Suppressor macrophage treated with lipopolysaccharide for 1 hour (primary cell): Measurements from ENCODE around the gene COX7A2L.
"Not testable (repeated sequence)": the region's sequence is repeated elsewhere in the genome, so short reads cannot be mapped to it uniquely, and the experiment has no call there.

Experiments
- DNase-seq, 3 donors: peaks; one replicate each; pipeline ENCODE4 v3.0.0-alpha.2; 2020 to 2022

Gene COX7A2L

DNA sequence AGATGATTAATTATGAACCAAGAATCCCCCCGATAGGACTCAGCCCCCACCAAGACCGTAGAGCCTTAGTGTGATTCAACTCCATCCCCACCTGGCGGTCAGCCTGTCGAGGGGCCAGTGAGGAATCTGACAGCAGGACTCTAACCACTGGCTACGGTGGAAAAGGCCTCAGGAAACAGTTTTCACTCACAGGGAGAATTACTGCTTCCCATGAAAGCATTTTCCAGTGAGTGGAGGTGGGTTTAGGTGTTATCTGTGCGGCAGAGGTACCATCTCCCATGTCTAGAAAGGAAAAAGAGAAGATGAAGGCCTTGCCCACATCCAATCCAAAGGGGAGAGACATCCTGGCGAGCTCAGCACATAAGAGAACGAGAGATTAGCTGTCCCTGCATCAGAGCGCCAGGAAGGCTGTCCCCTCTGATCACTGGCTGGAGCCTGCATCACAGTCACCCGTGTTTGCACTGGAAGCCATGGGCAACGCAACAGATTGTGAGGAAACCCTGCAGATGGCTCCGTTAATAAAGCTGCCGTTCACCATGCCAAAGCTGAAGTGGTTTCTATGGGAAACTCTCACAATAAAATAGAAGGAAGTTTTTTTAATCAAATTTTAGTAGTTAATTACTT lies 22.3 kb downstream of the COX7A2L start:
- no peak for DNase-seq

DNA sequence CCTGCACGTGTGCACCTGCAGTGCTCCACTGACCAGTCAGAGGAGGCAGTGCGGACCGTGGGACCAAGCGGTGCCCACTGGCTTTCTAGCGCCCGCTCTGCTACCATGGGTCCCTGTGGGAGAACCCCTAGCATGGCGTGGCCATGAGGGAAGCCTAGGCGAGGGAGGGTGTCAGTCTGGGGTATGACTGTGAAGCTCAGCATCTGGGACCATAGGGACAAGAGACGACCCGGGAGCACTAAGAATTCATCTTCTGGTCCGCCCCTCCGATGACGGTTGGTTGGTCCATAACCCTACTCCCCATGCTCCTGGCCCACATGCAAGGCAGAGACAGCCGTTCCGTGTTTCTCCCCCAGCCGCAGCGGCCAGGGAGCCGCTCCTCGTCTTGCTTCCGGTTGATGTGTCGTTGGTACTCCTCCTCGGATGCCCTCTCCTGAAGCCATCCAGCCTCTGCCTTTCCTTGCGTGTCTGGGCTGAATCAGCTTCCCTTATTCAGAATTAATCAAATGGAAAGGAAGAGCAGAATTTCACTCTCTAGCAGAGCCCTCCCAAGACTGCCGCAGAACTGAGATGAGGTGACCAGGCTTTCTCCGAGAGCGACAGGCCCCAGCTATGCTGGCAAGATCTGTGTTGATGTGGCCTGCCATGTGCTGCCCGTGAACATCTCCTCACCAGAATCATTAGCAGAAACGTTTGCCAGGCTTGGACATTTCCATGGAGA lies 23.0 kb downstream of the COX7A2L start:
- DNase-seq = no peak

DNA sequence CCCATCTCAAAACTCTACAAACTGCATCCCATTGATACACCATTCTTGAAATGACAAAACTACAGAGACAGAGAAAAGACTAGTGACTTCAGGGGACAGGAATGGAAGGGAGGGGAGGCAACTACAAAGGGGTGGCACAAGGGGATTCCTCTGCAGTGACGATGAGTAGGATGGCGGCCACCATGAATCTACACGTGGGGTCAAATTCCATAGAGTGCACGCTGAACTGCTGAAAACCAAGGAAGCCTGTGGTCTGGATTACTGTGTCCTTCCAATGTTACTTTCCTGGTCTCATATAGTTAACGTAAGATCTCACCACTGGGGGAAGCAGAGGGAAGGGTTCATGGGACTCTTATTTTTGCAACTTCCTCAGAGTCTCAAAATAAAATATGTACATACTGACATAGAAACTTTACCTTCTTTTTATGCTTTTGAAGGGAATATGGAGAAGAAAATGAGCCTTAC lies 23.6 kb downstream of the COX7A2L start:
- DNase-seq = no peak

DNA sequence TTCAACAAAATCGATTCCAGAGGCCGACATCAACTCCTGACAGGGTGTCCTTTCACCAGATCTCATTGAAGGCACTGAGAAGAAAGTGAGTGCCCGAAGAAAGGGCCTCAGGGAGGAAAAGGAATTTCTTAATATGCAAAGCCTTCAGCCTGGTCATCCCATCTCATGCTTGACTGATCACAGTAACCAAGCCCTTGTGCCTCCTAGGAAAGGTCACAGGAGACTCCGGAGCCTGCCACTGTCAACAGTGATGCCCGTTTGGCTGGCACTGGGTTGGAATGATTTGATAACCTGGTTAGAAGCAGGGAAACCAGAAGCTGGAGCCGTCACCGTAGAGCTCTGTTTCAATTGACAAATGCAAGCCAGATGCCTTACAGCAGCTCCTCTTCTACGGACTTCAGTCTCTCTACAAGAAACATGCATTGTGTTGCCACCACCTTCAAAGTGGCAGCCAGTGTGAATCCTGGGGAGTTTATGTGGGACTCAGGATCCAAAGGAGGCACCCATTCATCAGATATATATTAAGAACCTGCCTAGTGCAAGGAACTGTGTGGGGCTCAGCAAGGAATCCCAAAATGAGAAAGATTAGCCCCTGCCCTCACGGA lies 24.6 kb downstream of the COX7A2L start:
- no peak for DNase-seq

DNA sequence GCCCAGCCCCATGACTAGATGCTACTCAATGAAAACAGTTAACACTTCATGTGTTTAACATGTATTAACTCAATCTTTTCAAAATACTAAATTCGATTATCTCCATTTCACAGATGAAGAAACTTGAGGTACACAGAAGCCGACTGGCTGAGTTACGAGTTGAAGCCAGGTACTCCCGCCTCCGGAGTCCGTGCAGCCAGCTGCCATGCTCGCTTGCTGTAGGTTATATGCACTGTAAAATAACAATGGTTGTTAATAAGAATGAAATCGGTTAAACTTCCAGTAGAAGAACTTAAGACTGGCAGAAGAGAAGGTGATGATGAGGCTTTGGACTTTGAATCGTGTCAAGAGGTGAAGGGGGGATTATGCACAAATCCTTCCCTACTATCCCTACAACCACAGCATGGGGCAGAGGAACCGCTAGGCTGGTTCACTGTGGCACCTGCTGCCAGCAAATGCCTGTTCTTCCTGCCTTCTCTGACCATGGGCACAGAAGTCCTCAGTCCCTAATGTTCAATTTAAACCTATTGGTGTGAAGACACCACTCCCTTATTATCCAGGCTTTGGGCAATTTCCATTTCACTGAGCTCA lies 25.4 kb downstream of the COX7A2L start:
- no peak for DNase-seq

DNA sequence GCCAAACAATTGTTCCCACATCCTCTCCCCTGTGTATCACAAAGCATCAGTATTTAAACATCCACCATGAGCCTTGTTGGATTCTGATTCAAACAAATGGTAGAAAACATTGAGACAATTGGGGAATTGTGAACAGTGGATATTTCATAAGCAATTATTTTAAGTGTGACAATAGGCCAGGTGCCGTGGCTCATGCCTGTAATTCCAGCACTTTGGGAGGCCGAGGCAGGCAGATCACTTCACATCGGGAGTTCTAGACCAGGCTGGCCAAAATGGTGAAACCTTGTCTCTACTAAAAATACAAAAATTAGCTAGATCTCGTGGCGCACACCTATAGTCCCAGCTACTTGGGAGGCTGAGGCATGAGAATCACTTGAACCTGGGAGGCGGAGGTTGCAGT lies 26.2 kb downstream of the COX7A2L start:
- DNase-seq = not testable (repeated sequence)

DNA sequence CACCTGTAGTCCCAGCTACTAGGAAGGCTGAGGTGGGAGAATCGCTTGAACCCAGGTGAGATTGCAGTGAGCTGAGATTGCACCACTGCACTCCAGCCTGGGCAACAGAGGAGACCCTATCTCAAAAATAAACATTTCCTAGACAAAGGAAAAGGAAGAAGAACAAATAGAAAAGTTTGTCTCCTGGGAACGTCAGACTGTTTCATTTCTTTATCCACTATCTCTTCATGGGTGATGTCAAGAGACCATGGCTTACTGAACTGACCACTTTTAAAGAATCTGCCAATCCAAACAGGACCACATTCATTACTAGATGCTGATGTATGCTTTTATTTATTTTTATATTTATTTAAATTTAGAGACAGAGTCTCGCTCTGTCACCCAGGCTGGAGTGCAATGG lies 26.8 kb downstream of the COX7A2L start:
- no peak for DNase-seq

DNA sequence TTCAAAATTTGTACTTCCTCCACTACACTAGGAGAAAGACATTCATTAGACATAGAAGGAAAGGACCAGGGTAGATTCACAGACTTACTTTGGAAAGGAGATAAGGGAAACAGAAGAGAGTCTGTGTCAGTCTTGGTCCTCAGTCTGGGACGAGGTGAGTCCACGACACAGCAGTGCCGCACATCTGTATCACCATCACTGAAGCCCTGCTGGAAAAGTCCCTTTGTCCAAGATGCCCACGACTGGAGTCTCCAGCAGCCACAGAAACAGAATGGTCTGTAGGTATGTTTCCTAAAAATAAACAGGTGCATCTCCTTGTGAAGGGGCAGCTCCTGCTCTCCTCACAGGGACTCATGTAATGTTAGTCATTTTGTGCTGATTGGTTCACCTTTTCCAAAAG lies 27.4 kb downstream of the COX7A2L start:
- no peak for DNase-seq

DNA sequence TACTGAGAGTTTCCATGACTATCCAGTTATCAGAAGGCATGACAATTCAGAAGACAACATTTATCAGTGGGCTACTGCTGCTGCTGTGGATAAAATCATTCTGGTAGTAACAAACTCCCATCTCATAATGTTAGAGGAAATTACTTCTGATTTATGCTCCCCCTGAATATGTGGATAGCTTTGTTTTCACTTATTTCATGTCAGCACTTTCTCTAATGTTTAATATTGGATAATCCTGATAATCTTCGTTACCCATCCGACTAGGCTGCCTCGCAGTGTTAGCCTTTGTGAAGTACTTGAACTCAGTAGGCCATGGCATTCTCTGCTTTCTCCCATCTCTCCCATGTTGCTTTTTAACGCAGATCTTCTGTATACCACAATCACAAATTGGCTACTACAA lies 28.4 kb downstream of the COX7A2L start:
- DNase-seq = no peak

DNA sequence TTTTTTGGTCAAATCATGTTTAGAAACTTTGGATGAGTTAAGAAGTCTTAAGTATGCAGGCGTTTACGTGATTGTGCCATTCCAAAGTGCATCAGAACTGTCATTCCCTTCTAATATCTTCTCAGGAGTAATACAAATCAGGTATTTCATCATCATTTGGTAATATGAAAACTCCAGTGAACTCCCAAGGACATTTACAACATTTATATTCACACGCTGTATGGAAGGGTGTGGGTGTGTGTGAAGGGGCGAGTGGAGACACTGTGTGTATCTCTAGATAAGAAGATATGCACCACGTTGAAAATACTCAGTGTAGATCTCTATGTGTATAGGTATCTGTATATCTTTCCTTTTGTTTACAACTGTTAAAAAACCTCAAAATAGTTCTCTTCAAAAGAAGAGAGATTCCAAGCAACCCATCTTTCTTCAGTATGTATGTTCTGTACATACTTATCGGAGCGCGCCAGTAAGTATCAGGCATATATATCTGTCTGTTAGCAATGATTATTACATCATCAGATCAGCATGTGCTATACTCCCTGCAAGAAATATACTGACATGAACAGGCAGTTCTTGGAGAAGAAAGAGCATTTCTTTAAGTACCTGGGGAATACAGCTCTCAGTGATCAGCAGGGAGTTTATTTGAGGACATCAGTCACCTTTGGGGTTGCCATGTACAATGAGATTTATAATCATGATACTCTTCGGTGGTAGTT lies 29.3 kb downstream of the COX7A2L start:
- no peak for DNase-seq

DNA sequence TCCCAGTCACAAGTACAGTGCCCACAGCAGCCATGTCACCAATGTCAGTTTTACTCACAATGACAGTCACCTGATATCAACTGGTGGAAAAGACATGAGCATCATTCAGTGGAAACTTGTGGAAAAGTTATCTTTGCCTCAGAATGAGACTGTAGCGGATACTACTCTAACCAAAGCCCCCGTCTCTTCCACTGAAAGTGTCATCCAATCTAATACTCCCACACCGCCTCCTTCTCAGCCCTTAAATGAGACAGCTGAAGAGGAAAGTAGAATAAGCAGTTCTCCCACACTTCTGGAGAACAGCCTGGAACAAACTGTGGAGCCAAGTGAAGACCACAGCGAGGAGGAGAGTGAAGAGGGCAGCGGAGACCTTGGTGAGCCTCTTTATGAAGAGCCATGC lies 31.3 kb downstream of the COX7A2L start:
- DNase-seq = no peak

DNA sequence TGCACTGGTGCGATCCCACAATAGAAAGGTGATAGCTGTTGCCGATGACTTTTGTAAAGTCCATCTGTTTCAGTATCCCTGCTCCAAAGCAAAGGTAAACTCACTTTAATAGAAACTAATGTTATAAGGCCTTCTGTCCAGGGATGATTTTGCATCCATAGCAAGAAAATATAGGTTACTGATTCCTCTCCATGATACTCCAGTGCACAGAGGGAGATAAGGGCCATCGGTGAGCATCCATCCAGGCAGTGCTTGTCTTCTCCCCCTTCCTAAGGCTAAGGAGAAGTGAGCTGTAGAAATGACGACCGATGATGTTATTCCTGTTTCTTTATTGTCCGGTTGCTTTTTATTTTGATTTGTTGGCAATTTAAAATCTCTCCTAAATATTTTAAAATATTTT lies 32.1 kb downstream of the COX7A2L start:
- DNase-seq = no peak

DNA sequence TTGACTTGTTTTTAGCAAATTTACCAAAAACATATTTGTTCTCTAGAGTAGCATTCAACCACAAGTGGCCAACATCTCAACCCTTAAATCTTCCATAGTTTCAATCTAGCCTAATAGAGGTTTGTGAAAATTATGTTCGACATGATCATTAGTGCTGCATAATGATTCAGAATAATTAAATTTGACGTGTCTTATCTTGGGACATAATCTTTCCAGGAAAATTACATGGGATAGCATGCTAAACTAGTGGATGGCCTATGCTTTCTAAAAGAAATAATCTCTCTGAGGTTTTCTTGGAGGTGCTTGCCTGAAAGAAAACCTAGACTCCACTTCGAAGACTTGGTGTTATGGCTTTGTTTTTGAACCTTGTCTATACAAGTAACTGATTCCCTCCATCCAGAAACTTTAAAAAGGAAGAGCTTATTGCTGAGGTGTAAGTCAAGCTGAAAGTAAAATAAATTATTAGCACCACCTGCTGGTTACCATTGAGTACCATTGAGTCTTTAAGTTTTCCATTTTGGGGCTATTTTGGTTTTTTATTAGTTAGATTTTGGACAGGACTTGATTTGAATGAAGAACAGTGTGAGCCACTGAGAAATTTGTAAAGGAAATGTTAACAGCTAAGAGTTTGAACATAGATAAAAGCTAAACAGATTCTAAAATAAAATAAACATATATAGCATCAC lies 32.7 kb downstream of the COX7A2L start:
- DNase-seq = peak in 2 of 3 donors; percentile 35 to 44

DNA sequence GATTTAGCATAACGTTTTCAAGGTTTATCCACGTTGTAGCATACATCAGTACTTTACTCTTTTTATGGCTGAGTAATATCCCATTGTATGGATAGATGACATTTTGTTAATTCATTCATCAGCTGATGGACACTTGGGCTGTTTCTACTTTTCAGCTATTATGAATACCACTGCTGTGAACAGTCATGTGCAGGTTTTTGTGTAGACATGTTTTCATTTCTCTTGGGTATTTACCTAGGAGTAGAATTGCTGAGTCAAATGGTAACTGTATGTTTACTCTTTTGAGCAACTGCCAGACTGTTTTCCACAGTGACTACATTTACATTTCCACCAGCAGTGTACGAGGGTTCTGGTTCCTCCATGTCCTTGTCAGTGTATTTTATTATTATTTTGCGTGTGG lies 33.9 kb downstream of the COX7A2L start:
- no peak for DNase-seq

DNA sequence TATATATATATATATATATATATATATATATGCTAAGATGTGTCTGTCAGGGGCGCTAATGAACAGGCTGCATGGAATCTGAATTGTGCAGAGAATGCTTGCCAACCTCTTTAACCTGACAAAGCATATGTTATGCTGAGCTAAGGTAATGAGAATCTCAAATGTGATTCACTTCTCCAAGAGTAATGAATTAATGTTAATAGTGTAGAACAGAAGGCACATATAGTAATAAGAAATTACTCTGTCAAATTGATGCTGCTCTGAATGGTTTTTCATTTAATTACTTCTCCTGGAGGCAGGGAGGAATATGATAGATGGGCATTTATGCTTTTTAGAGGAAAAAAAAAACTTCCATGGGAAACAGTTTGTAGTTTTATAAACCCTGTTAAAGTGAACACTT lies 35.4 kb downstream of the COX7A2L start:
- DNase-seq = no peak

DNA sequence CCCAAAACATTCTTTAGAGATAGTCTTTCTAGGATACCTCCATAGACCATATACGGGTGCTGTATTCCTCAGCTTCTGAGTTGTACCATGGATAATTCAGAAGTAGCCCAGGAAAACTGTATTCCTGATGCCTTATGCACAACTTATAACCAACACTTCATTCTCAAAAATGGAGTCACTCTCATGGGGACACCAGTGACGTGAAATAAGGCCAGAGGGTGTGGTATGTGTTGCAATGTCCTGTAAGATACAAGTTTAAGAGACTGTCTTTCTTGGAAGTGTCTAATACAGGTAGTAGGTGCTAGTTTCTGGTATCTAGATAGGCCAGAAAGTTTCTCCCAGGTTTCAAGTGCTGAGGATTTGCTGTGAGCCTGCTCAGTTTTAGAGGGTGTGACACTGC lies 36.1 kb downstream of the COX7A2L start:
- no peak for DNase-seq

DNA sequence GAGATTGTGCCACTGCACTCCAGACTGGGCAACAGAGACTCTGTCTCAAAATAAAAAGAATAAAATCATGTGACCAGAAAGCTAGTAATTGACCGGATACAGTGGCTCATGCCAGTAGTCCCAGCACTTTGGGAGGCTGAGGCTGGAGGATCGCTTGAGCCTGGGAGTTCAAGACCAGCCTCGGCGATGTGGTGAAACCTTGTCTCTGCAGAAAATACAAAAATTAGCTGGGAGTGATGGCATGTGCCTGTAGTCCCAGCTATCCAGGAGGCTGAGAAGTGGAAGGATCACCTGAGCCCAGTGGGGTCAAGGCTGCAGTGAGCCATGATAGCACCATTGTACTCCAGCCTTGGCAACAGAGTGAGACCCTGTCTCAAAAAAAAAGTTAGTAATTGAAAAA lies 36.8 kb downstream of the COX7A2L start:
- DNase-seq = no peak

DNA sequence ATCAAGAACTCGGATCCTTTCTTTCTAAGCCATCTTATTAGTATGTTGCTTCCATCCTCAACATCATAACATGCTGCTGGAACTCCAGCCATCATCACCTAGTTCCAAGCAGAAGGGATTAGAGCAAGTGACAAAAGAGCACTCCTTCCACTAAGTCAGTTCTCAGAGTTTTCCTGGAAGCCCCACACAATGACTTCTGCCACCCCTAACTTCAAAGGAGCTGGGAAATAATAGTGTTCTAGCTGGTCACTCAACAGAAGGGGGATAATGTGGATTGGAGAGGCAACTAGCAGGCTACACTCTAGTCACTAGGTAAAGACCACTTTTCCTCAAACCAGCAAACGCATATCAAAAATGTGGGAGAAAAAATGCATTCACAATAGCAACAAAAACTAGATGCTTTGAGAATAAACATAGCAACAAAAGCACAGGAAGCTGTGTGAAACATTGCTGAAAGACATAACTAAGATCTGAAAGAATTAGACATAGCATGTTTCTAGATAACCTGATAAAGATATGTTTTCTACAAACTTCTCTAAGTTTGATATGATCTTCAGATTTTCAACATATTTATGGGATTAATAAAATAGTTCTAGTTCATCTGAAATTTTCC lies 39.5 kb downstream of the COX7A2L start:
- no peak for DNase-seq

DNA sequence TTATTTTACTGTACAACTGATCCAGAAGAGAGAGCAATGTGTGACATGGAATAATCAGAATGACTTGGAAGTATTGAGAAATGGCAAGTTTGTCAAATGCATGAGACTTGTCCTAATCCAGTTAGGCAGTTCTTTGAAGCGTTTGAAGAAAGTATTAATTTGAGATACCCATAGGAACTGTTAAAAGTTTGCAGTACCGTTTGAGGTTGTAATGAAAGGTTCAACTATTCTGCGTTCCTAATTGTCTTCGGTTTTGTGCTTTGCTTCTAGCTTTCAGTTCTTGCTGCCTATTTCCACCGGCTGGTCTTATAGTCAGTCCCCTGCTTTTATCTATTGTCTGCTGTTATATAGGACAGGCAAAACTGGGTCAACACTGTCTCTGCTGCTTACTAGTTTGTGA lies 41.8 kb downstream of the COX7A2L start:
- DNase-seq = no peak

DNA sequence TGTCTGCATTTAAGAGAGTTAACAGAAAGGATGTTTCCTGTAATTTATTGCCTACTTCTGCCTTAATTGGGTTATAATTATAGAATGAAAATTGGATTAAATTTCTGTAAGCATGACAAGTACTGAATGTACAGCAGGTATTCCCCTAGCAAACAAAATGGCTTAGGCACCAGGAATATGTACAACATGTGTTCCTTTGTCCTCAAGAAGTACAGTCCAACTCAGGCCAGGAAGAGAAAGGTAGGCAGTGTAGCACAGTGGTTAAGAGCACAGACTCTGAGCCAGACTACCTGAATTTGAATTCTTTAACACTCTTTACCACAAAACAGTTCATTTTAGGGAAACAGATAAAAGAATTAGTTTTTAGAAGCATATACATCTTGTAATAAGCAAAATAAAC lies 43.1 kb downstream of the COX7A2L start:
- DNase-seq = no peak

DNA sequence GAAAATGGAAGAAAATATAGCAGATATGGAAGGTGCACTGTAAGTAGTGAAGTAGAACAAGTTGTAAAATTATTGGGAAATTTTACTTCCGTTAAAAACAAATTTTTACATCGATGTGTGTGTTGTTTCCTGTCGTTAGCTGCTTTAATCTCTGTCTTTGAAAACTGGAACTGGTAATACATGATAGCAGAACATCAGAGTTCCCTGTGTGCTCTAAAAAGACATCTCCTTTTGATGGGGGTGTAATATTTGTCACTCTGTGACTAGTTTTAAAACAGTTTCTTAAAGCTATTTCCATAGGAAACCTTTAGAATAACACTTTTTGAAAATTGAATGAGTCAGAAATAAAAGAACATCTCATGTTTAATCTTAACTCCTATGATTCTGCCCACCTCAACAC lies 43.5 kb downstream of the COX7A2L start:
- no peak for DNase-seq

DNA sequence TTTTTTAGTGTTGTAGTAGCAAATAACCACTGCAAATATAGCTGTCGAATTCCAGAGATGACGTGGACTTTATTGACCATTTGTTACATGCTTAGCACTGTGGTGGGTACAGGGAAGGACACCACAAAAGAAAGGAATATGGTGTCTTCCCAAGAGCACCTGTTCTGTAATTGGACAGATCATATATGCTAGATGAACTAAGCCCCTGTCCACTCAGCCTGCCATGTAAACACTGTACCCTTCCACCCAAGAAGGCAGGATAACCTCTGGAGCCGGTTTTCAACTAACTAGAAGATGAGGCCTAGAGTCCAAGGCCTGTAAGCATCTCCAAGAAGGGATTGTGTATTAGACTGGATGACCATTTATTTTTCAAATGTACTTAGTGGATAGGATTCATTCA lies 44.1 kb downstream of the COX7A2L start:
- no peak for DNase-seq
